Glomerular visceral epithelial cell (primary cell): Measurements from ENCODE around the gene RIPOR3.
"Not testable (repeated sequence)": the region's sequence is repeated elsewhere in the genome, so short reads cannot be mapped to it uniquely, and the experiment has no call there.

Experiments
- DNase-seq: peaks from one replicate; pipeline ENCODE4 v3.0.0-alpha.2; 2016; ENCODE audit errors: extremely low spot score

The RIPOR3 gene

DNA sequence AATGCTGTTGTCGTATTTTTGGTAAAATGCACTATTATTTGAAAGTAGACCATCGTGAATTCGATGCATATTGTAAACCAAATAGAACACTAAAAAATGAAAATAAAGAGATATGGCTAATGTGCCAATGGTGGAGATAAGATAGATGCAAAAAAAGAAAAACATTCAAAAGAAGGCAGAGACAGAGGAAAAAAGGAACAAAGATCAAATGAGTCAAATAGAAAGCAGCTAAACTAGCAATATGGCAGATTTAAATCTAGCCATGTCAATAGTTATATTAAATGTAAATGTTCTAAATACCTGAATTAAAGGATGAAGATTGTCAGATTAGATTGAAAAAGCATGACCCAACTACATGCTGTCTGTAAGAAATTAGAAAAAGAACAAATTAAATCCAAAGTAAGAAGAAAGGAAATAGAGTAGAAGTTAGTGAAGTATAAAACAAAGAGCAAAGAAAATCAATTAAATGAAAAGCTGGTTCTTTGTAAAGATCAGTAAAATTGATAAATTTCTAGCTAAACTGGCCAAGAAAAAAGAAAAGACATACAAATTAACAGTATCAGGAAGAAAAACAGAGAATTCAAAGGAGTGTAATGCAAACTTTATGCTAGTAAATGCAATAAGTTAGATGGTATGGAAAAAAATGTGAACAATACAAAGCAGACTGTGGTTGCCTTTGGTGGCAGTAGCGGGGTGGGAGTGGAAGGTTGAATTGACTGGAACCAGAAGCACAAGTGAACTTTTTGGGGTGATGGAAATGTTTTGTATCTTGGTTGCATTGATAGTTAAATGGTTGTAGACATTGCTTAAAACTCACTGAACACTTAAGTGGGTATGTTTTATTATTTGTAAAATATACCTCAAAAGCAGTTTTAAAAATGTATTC is 136.4 kb downstream of the RIPOR3 start:
- no peak for DNase-seq

DNA sequence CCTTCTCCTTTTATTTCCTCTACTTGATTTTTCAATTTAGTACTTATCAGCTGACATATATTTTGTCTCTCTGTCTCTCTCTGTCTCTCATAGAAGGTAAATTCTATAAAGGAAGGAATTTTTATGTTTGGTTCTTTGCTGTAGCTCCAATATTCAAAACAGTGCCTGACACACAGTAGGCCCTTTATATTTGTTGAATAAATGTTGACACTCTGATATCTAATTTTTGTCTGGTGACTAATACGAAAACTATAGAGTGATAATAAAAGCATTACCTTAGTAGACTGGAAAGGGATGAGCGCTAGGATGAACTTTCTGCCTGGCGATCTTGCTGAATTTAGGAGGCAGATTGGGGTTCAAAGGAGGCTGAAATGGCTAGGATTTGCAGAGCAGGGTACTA is 138.4 kb downstream of the RIPOR3 start:
- no peak for DNase-seq

GRCh38 chr20:50551288-50551687 is 140.1 kb downstream of the RIPOR3 start:
- DNase-seq, result no peak

GRCh38 chr20:50550531-50550930 is 140.8 kb downstream of the RIPOR3 start:
- DNase-seq, result no peak

- no peak for DNase-seq
These were observed 142.9 kb downstream of the RIPOR3 start for GRCh38 chr20:50548396-50548795.

DNA sequence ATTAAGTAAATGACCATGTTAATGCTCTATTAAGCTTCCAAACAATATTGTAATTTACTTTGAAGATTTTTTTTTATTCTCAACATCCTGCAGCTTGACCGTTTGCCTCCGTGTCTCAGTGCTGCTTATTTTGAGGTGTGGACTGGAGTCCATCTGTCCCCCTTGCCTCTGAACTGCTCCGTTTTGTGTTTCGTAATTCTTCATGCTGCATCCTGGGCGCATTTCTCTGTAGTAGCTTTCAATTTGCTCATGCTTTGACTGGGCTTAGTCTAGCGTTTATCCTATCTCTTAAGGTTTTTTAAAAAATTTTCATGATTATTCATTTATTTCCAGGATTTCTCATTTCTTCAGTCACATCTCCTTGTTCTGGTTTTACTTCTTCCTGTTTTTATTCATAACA is 143.4 kb downstream of the RIPOR3 start:
- DNase-seq, result no peak

GRCh38 chr20:50546729-50547314 is 144.5 kb downstream of the RIPOR3 start:
- DNase-seq, result no peak

- DNase-seq, result no peak
These were observed 146.2 kb downstream of the RIPOR3 start for GRCh38 chr20:50545126-50545525.

DNA sequence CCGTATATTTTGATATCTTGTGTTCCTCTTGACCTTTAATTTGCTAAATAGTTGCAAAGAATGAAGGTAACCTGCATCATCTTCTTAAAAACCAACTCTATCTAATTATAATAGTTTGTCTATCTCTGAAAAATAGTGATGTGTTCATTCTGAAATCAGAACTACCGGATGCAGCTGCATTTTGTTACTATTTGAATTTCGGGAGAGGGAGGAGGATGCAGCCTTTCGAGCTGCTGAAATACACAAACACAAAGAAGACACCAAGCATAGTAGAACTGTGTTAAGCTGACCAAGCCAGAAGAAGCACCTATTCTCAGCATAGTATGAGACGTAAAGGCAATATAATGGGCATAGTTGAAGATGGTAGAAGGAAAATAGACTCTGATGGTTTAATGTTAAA is 148.0 kb downstream of the RIPOR3 start:
- no peak for DNase-seq

DNA sequence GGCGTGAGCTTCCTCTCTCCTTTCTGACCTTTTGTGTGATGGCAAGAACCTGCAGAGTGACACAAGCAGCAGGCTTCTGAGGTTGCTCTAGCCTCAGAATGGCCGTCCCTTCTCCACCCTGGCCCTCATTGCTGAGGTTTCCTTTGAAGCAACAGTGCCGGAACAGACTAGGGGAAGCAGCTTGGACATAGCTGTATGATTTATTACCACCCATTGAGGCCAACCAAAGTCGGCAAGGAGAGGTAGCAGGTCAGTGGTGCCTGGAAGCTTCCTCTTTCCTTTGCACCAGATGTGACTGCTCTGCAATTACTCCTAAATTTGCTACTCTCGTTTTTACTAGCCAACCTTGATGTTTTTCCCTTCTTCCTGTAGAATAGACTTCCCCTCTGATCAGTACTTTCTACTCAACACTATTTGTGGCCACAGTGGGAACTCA is 149.7 kb downstream of the RIPOR3 start:
- no peak for DNase-seq

- DNase-seq, result peak; percentile 96
These were observed 150.4 kb downstream of the RIPOR3 start for GRCh38 chr20:50540620-50541605.

DNA sequence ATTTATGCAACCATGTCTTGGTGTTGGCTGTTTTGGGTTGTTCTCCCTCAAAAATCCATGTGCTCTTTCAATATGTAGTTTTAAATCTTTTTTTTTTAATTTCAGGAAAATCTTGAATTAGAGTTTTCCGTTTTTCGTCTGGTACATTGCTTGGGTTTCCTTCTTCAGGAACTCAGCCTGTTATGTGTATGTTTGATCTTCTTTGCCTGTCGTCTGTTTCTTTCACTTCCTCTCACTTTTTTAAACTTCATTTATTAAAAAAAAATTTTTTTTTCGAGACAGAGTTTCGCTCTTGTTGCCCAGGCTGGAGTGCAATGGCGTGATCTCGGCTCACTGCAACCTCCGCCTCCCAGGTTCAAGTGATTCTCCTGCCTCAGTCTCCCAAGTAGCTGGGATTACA is 151.5 kb downstream of the RIPOR3 start:
- not testable (repeated sequence) for DNase-seq

- DNase-seq, result no peak
These were observed 153.1 kb downstream of the RIPOR3 start for GRCh38 chr20:50538276-50538675.

GRCh38 chr20:50537546-50538201 is 153.7 kb downstream of the RIPOR3 start:
- no peak for DNase-seq

GRCh38 chr20:50536333-50536732 is 155.0 kb downstream of the RIPOR3 start:
- DNase-seq, result no peak
